GF-D8 (cell line): Measurements from ENCODE around the gene DCUN1D1.

Experiments
- DNase-seq: peaks from one replicate; lab custom pipeline; 2025; lab: John Stamatoyannopoulos, UW

The DCUN1D1 gene

GRCh38 chr3:182936239-182936917 is 44.0 kb downstream of the DCUN1D1 start:
- DNase-seq = no peak

GRCh38 chr3:182935803-182936202 is 44.5 kb downstream of the DCUN1D1 start:
- DNase-seq = no peak

- no peak for DNase-seq
Measured at GRCh38 chr3:182925944-182926337, 54.4 kb downstream of the DCUN1D1 start.

- no peak for DNase-seq
Measured at GRCh38 chr3:182925330-182925943, 54.9 kb downstream of the DCUN1D1 start.

GRCh38 chr3:182921665-182922355 is 58.5 kb downstream of the DCUN1D1 start:
- no peak for DNase-seq

- DNase-seq = no peak
Measured at GRCh38 chr3:182920515-182921084, 59.7 kb downstream of the DCUN1D1 start.

GRCh38 chr3:182919866-182920357 is 60.4 kb downstream of the DCUN1D1 start:
- DNase-seq = no peak

- DNase-seq = no peak
Measured at GRCh38 chr3:182917134-182917533, 63.2 kb downstream of the DCUN1D1 start.

GRCh38 chr3:182914341-182914740 is 66.0 kb downstream of the DCUN1D1 start:
- no peak for DNase-seq

GRCh38 chr3:182913889-182914288 is 66.4 kb downstream of the DCUN1D1 start:
- DNase-seq = no peak

GRCh38 chr3:182912474-182912873 is 67.9 kb downstream of the DCUN1D1 start:
- DNase-seq = no peak

GRCh38 chr3:182911782-182912111 is 68.6 kb downstream of the DCUN1D1 start:
- no peak for DNase-seq

GRCh38 chr3:182910936-182911781 is 69.2 kb downstream of the DCUN1D1 start:
- DNase-seq = no peak

- DNase-seq = no peak
Measured at GRCh38 chr3:182909318-182910040, 70.9 kb downstream of the DCUN1D1 start.

GRCh38 chr3:182908471-182908870 is 71.9 kb downstream of the DCUN1D1 start:
- DNase-seq = no peak

GRCh38 chr3:182906036-182906435 is 74.3 kb downstream of the DCUN1D1 start:
- no peak for DNase-seq

GRCh38 chr3:182905623-182906022 is 74.7 kb downstream of the DCUN1D1 start:
- DNase-seq = no peak

GRCh38 chr3:182904164-182904563 is 76.2 kb downstream of the DCUN1D1 start:
- DNase-seq = no peak

- no peak for DNase-seq
Measured at GRCh38 chr3:182902236-182902635, 78.1 kb downstream of the DCUN1D1 start.

GRCh38 chr3:182896553-182896952 is 83.8 kb downstream of the DCUN1D1 start:
- DNase-seq = no peak

- no peak for DNase-seq
Measured at GRCh38 chr3:182895513-182896112, 84.7 kb downstream of the DCUN1D1 start.
